ENCODE results near the gene AXDND1. TPM values are rescaled to one million over a fixed set of nuclear protein-coding genes. Genes with fewer than 3 reads are reported as not detected.

The AXDND1 gene
- total and polyA plus RNA-seq, 2 of the 8 experiments (the other 6 are each of a cell fraction or from before 2014, with no cell fraction given): 0.61 TPM; not detected in 1

- no peak overlapping the region for H3K4ac ChIP-seq (replicated peaks; ENCODE audit: insufficient read length, low read depth, low read length)
- WGBS, 2 experiments (ENCODE audit: extremely low coverage in 1 of 2, insufficient coverage in 1 of 2, insufficient read length in 1 of 2, insufficient replicate concordance in 2 of 2, low coverage in 1 of 2, low lambda C conversion rate in 2 of 2, missing lambda C conversion rate in 1 of 2): 89% methylated on average over 3 of the region's 3 CpGs; no CpG with 5 or more reads in 1 of the 2 experiments
- H3K36me3 ChIP-seq (ENCODE audit: control insufficient read depth in 2 of 4, insufficient read depth in 4 of 4, low read length in 3 of 4): peaks cover 0 to 4% (median 0%) of the 10 kb centered on the region in 4 experiments; a peak in 2 of 8 replicates
These were observed 14.5 kb upstream of the AXDND1 start for GRCh38 chr1:179351281-179351680.

More at GRCh38 chr1:179351281-179351680, 14.5 kb upstream of the AXDND1 start:
- H4K5ac ChIP-seq (ENCODE audit: insufficient read length, low read depth, low read length): no peak overlapping the region
- H3K23me2 ChIP-seq (ENCODE audit: low read depth, low read length): no peaks in the 10 kb centered on the region
- no peak overlapping the region for H3K4me3 ChIP-seq (ENCODE audit: extremely low read depth in 1 of 4, insufficient read depth in 2 of 4, low read depth in 3 of 4, low read length in 4 of 4)
- H4K91ac ChIP-seq (replicated peaks; ENCODE audit: insufficient read length, low read length): no peak overlapping the region
- FAIRE-seq: no peak
- no peak overlapping the region for H2BK12ac ChIP-seq (ENCODE audit: low read depth, low read length)
- H3K14ac ChIP-seq (ENCODE audit: insufficient read length): no peak overlapping the region
- no peak overlapping the region for H3K27ac ChIP-seq (ENCODE audit: low read depth, low read length)
- no peak overlapping the region for H3K18ac ChIP-seq (ENCODE audit: extremely low read depth, low read length)
- H2BK20ac ChIP-seq (ENCODE audit: low read length): no peak overlapping the region
- H2BK120ac ChIP-seq (replicated peaks; ENCODE audit: low read depth, low read length): no peak overlapping the region
- no peaks in the 10 kb centered on the region for H4K20me1 ChIP-seq (replicated peaks in 1 of 2; ENCODE audit: control insufficient read depth in 1 of 2, insufficient read depth in 2 of 2, low read length in 2 of 2)
- no peaks in the 10 kb centered on the region for H3K79me2 ChIP-seq (ENCODE audit: control insufficient read depth in 1 of 2, insufficient read depth in 2 of 2, low read length in 2 of 2)
- H3K4me2 ChIP-seq (ENCODE audit: insufficient read depth in 1 of 2, low read depth in 2 of 2, low read length in 2 of 2): no peak overlapping the region
- H3K23ac ChIP-seq (ENCODE audit: insufficient read length): no peak overlapping the region
- TF ChIP-seq CREB1 (IDR thresholded peaks at IDR 0.05) (no peak), E2F6 (IDR thresholded peaks at IDR 0.05) (no peak), CHD2 (IDR thresholded peaks at IDR 0.05; ENCODE audit: low read length) (no peak), EP300 (IDR thresholded peaks at IDR 0.05; ENCODE audit: borderline replicate concordance in 1 of 2, low read depth in 2 of 2, low read length in 2 of 2) (no peak), RAD21 (IDR thresholded peaks at IDR 0.05 in 1 of 2, conservative IDR thresholded peaks at IDR 0.05 in 1 of 2; ENCODE audit: low read depth in 2 of 2, low read length in 2 of 2) (no peak), CHD1 (IDR thresholded peaks at IDR 0.05; ENCODE audit: low read depth, low read length) (no peak), FOSL1 (IDR thresholded peaks at IDR 0.05; ENCODE audit: insufficient read depth, low read depth, low read length) (no peak), ZNF274 (IDR thresholded peaks at IDR 0.05; ENCODE audit: borderline replicate concordance, extremely low read depth, low read length) (no peak), JUND (IDR thresholded peaks at IDR 0.05; ENCODE audit: low read length) (no peak), CEBPB (IDR thresholded peaks at IDR 0.05; ENCODE audit: low read depth, low read length) (no peak), SIX5 (IDR thresholded peaks at IDR 0.05; ENCODE audit: low read depth, low read length) (no peak), CTBP2 (IDR thresholded peaks at IDR 0.05; ENCODE audit: borderline replicate concordance, insufficient read depth, insufficient read length, low read length) (no peak), RNF2 (IDR thresholded peaks at IDR 0.05; ENCODE audit: borderline replicate concordance, low read depth, low read length, missing control alignments, poor library complexity, severe bottlenecking) (no peak), RBBP5 (IDR thresholded peaks at IDR 0.05; ENCODE audit: borderline replicate concordance, low read depth, low read length) (no peak)
- no peaks in the 10 kb centered on the region for H3K27me3 ChIP-seq (replicated peaks in 1 of 4; ENCODE audit: control insufficient read depth in 3 of 4, extremely low read depth in 1 of 4, insufficient read depth in 3 of 4, low read length in 3 of 4)
- no peak overlapping the region for H2BK15ac ChIP-seq (ENCODE audit: low read length)
- H2AFZ ChIP-seq (ENCODE audit: low read length): no peak overlapping the region
- no peaks in the 10 kb centered on the region for H3K9me3 ChIP-seq (ENCODE audit: insufficient read depth in 2 of 2, low read depth in 1 of 2, low read length in 1 of 2)
- no peaks in the 10 kb centered on the region for H3K4me1 ChIP-seq (replicated peaks in 1 of 4; ENCODE audit: control insufficient read depth in 3 of 4, insufficient read depth in 4 of 4, low read length in 3 of 4)
- ChIA-PET CTCF (ENCODE audit: partially characterized antibody) (no interaction called here), POLR2A (ENCODE audit: partially characterized antibody) (no interaction called here)
- no peaks in the 10 kb centered on the region for H3K79me1 ChIP-seq (ENCODE audit: low read depth, low read length)
- no peak overlapping the region for H2BK5ac ChIP-seq (ENCODE audit: low read depth, low read length)
- no peak overlapping the region for H3K56ac ChIP-seq (replicated peaks; ENCODE audit: insufficient read length, low read depth, low read length)
- H2AK5ac ChIP-seq (ENCODE audit: low read depth, low read length): no peak overlapping the region
- no peak for DNase-seq (ENCODE audit: low read depth in 1 of 2, low spot score in 2 of 2)
- no peak overlapping the region for H3K9ac ChIP-seq (replicated peaks in 1 of 4; ENCODE audit: extremely low read depth in 1 of 4, low read depth in 3 of 4, low read length in 3 of 4)
- no peak overlapping the region for H4K8ac ChIP-seq (ENCODE audit: extremely low read depth, insufficient read depth, low read length)
